Esophagus muscularis mucosa (tissue), 4 donors: ENCODE results near the gene STX18. TPM values are rescaled to one million over a fixed set of nuclear protein-coding genes. Genes with fewer than 3 reads are reported as not detected.
A peak's percentile ranks its signal among the peaks of the same experiment; 100 is the strongest.

ENCODE experiments used
- DNase-seq: peaks from one replicate; pipeline ENCODE4 v3.0.0-alpha.2; 2017; ENCODE audit errors: extremely low spot score
- H3K27ac ChIP-seq, 4 donors: fragments of 200-600 bp; sonication (generic); replicated peaks in 1 of 4; 1 replicate in 3 of 4; 2 replicates in 1 of 4; pipeline ENCODE4 v1.5.1; 2016 to 2019; ENCODE audit warnings: mild to moderate bottlenecking in 1 of 4
- H3K27me3 ChIP-seq, 4 donors: fragments of 200-600 bp; sonication (generic); one replicate each; pipeline versions ENCODE4 v1.5.1 to v1.6.0; 2016 to 2019
- H3K36me3 ChIP-seq, 4 donors: fragments of 200-600 bp; sonication (generic); one replicate each; pipeline ENCODE4 v1.5.1; 2016 to 2019
- H3K4me1 ChIP-seq, 4 donors: fragments of 200-600 bp; sonication (generic); one replicate each; pipeline ENCODE4 v1.5.1; 2016 to 2019
- H3K4me3 ChIP-seq, 4 donors: fragments of 200-600 bp; sonication (generic); 1 replicate in 2 of 4; 2 replicates in 2 of 4; pipeline ENCODE4 v1.5.1; 2016 to 2019; ENCODE audit warnings: mild to moderate bottlenecking in 4 of 4, moderate library complexity in 1 of 4
- H3K9me3 ChIP-seq, 4 donors: fragments of 200-600 bp; sonication (generic); 1 replicate in 3 of 4; 2 replicates in 1 of 4; pipeline ENCODE4 v1.5.1; 2016 to 2019
- CTCF ChIP-seq, 3 experiments: fragments of 200-600 bp in 2 of 3; fragments of 450-650 bp in 1 of 3; sonication (generic) in 2 of 3; IDR thresholded peaks; one replicate each; pipeline ENCODE4 v1.5.1; 2017 to 2019; ENCODE audit warnings: antibody characterized with exemption in 3 of 3, mild to moderate bottlenecking in 2 of 3, moderate library complexity in 1 of 3
- EP300 ChIP-seq: sonication (generic); formaldehyde crosslinking; IDR thresholded peaks from one replicate; pipeline ENCODE4 v1.6.1; 2017; ENCODE audit warnings: antibody characterized with exemption
- POLR2A ChIP-seq: fragments of 450-650 bp; IDR thresholded peaks from one replicate; pipeline ENCODE4 v1.6.1; 2017; ENCODE audit warnings: antibody characterized with exemption, moderate library complexity, mild to moderate bottlenecking, low read depth
- POLR2AphosphoS5 ChIP-seq, 2 donors: sonication (generic); formaldehyde crosslinking; IDR thresholded peaks; one replicate each; pipeline ENCODE4 v1.6.1; 2017; ENCODE audit warnings: antibody characterized with exemption in 2 of 2
- WGBS: methylation state at CpG from one replicate; pipeline ENCODE4 v1.1.5; 2018; 5-methylcytosine and 5-hydroxymethylcytosine counted together
- intact Hi-C: fragments of 100-400 bp; cut with DNase I; formaldehyde crosslinking; loops from one replicate; pipeline ENCODE4 v1.15.1; 2023
- total RNA-seq, 4 donors: library from RNA; depleted of rRNA; stranded (reverse); fragments of >200 nt; gene quantifications; one replicate each; pipeline versions ENCODE4 v1.1.0 to v1.2.1, GENCODE V29; 2016

STX18 gene
- total RNA-seq, 4 donors from 2014 or later, result 14.5 to 21.0 (median 17.8) TPM

- Histone ChIP-seq H3K4me3 (no peak overlapping the region), H3K27me3 (no peaks in the 10 kb centered on the region), H3K4me1 (no peaks in the 10 kb centered on the region), H3K27ac (no peak overlapping the region), H3K9me3 (no peaks in the 10 kb centered on the region), H3K36me3 (peaks cover 0 to 75% (median 29%) of the 10 kb centered on the region in 4 donors)
- intact Hi-C loops, result no loop called here
- DNase-seq, result no peak
- 93% methylated on average over 1 of the region's 1 CpG for WGBS
- TF ChIP-seq POLR2AphosphoS5 (IDR thresholded peaks at IDR 0.05) (no peak), CTCF (IDR thresholded peaks at IDR 0.05) (no peak), EP300 (no peak), POLR2A (no peak)
Measured at GRCh38 chr4:4549534-4549933, 7.7 kb upstream of the STX18 start.

- WGBS, result 23% methylated on average over 12 of the region's 12 CpGs
- Histone ChIP-seq H3K9me3 (no peaks in the 10 kb centered on the region), H3K4me3 (peak overlapping the region; percentile 76 to 99 (median 91)), H3K4me1 (peaks cover 28 to 37% (median 34%) of the 10 kb centered on the region in 4 donors), H3K27ac (peak overlapping the region in 1 of 4 donors; percentile 88), H3K36me3 (peaks cover 0 to 27% (median 15%) of the 10 kb centered on the region in 4 donors), H3K27me3 (no peaks in the 10 kb centered on the region)
- intact Hi-C loops, result no loop called here
- no peak for DNase-seq
- no peak for TF ChIP-seq EP300
- no peak for TF ChIP-seq POLR2A
- no peak for TF ChIP-seq POLR2AphosphoS5 (IDR thresholded peaks at IDR 0.05)
- TF ChIP-seq CTCF (IDR thresholded peaks at IDR 0.05), result no peak
Measured at GRCh38 chr4:4542774-4543485, 1.1 kb upstream of the STX18 start.

- Histone ChIP-seq H3K9me3 (no peaks in the 10 kb centered on the region), H3K4me3 (peak overlapping the region; percentile 76 to 99 (median 91)), H3K36me3 (peaks cover 0 to 9% (median 3%) of the 10 kb centered on the region in 4 donors), H3K27me3 (no peaks in the 10 kb centered on the region), H3K27ac (peak overlapping the region; percentile 79 to 88 (median 82)), H3K4me1 (peaks cover 28 to 37% (median 34%) of the 10 kb centered on the region in 4 donors)
- TF ChIP-seq POLR2A (no peak), EP300 (no peak), POLR2AphosphoS5 (IDR thresholded peaks at IDR 0.05) (no peak), CTCF (IDR thresholded peaks at IDR 0.05) (no peak)
- intact Hi-C loops, result no loop called here
- no peak for DNase-seq
- WGBS, result 8% methylated on average over 10 of the region's 10 CpGs
Measured at GRCh38 chr4:4541040-4541631, 712 bp downstream of the STX18 start.

GRCh38 chr4:4539481-4539880 is 2.4 kb downstream of the STX18 start:
- DNase-seq, result no peak
- Histone ChIP-seq H3K9me3 (no peaks in the 10 kb centered on the region), H3K27ac (no peak overlapping the region), H3K36me3 (no peaks in the 10 kb centered on the region), H3K4me1 (peaks cover 28 to 37% (median 34%) of the 10 kb centered on the region in 4 donors), H3K4me3 (no peak overlapping the region), H3K27me3 (no peaks in the 10 kb centered on the region)
- intact Hi-C loops, result no loop called here
- WGBS, result 82% methylated on average over 2 of the region's 2 CpGs
- TF ChIP-seq POLR2A, result no peak
- TF ChIP-seq POLR2AphosphoS5 (IDR thresholded peaks at IDR 0.05), result no peak
- no peak for TF ChIP-seq EP300
- TF ChIP-seq CTCF (IDR thresholded peaks at IDR 0.05), result no peak
